Left ventricle myocardium inferior (tissue), 1 donor: ENCODE data around the gene WDR90. TPM values are rescaled to one million over a fixed set of nuclear protein-coding genes. Genes with fewer than 3 reads are reported as not detected.

Source experiments
- DNase-seq: peaks from one replicate; pipeline ENCODE4 v3.0.0-alpha.2; 2020
- H3K27ac ChIP-seq: fragments of 200-600 bp; replicated peaks from 2 replicates; pipeline ENCODE4 v1.8.0; 2021
- H3K27me3 ChIP-seq: fragments of 200-600 bp; 2 replicates; pipeline ENCODE4 v1.8.0; 2021; ENCODE audit warnings: low read depth
- H3K36me3 ChIP-seq: fragments of 200-600 bp; 2 replicates; pipeline ENCODE4 v1.8.0; 2021
- H3K4me1 ChIP-seq: fragments of 200-600 bp; 2 replicates; pipeline ENCODE4 v1.8.0; 2021
- H3K4me3 ChIP-seq: fragments of 200-600 bp; 2 replicates; pipeline ENCODE4 v1.8.0; 2021; ENCODE audit warnings: mild to moderate bottlenecking, moderate library complexity
- H3K9me3 ChIP-seq: fragments of 200-600 bp; replicated peaks from 2 replicates; pipeline ENCODE4 v1.8.0; 2021
- CTCF ChIP-seq: fragments of 200-600 bp; IDR thresholded peaks from 2 replicates; pipeline ENCODE4 v1.8.0; 2021; ENCODE audit warnings: antibody characterized with exemption, mild to moderate bottlenecking, borderline replicate concordance
- intact Hi-C: fragments of 100-400 bp; cut with micrococcal nuclease; formaldehyde crosslinking; loops from one replicate; pipeline ENCODE4 v1.11.0; 2022
- total RNA-seq: library from RNA; stranded (reverse); fragmentation: NEBNext Ultra II Directional; extraction: Animal tissue kit (Norgen Biotek cat#: 25700); gene quantifications from one replicate; pipeline ENCODE4 v1.2.1, GENCODE V29; 2021
- donor health status: DM: no; HTN: yes; CAD: no; lungs with severe emphysema.

Gene WDR90
- total RNA-seq, 1 donor from 2014 or later, result 9.2 TPM

- Histone ChIP-seq H3K27ac (no peak overlapping the region), H3K4me1 (peaks cover 32% of the 10 kb centered on the region), H3K9me3 (no peaks in the 10 kb centered on the region), H3K4me3 (peak overlapping the region; percentile 40), H3K36me3 (no peaks in the 10 kb centered on the region), H3K27me3 (peaks cover 95% of the 10 kb centered on the region)
- intact Hi-C loops, result no loop called here
- DNase-seq, result no peak
- no peak for TF ChIP-seq CTCF
These were observed 46.4 kb downstream of the WDR90 start for GRCh38 chr16:695355-696089.

- no peaks in the 10 kb centered on the region for H3K9me3 ChIP-seq
- peaks cover 29% of the 10 kb centered on the region for H3K4me1 ChIP-seq
- no peak overlapping the region for H3K27ac ChIP-seq
- H3K36me3 ChIP-seq, result no peaks in the 10 kb centered on the region
- H3K4me3 ChIP-seq, result no peak overlapping the region
- DNase-seq, result no peak
- TF ChIP-seq CTCF, result no peak
- peaks cover 100% of the 10 kb centered on the region for H3K27me3 ChIP-seq
- intact Hi-C loops, result no loop called here
These were observed 49.9 kb downstream of the WDR90 start for GRCh38 chr16:698911-699671.

GRCh38 chr16:700684-701584 is 51.8 kb downstream of the WDR90 start:
- Histone ChIP-seq H3K27me3 (peaks cover 99% of the 10 kb centered on the region), H3K4me3 (no peak overlapping the region), H3K4me1 (peaks cover 12% of the 10 kb centered on the region), H3K36me3 (no peaks in the 10 kb centered on the region), H3K9me3 (no peaks in the 10 kb centered on the region), H3K27ac (no peak overlapping the region)
- no peak for TF ChIP-seq CTCF
- DNase-seq, result no peak
- intact Hi-C loops, result no loop called here

GRCh38 chr16:702341-702740 is 53.2 kb downstream of the WDR90 start:
- no peaks in the 10 kb centered on the region for H3K9me3 ChIP-seq
- H3K27me3 ChIP-seq, result peaks cover 99% of the 10 kb centered on the region
- H3K36me3 ChIP-seq, result no peaks in the 10 kb centered on the region
- TF ChIP-seq CTCF, result no peak
- H3K27ac ChIP-seq, result no peak overlapping the region
- no peak overlapping the region for H3K4me3 ChIP-seq
- intact Hi-C loops, result no loop called here
- H3K4me1 ChIP-seq, result peaks cover 15% of the 10 kb centered on the region
- no peak for DNase-seq

- no peak for DNase-seq
- no peak for TF ChIP-seq CTCF
These were observed 54.2 kb downstream of the WDR90 start for GRCh38 chr16:703406-703805.

More at GRCh38 chr16:703406-703805, 54.2 kb downstream of the WDR90 start:
- H3K27me3 ChIP-seq, result peaks cover 98% of the 10 kb centered on the region
- H3K4me3 ChIP-seq, result no peak overlapping the region
- H3K27ac ChIP-seq, result no peak overlapping the region
- intact Hi-C loops, result no loop called here
- H3K9me3 ChIP-seq, result no peaks in the 10 kb centered on the region
- H3K36me3 ChIP-seq, result no peaks in the 10 kb centered on the region
- H3K4me1 ChIP-seq, result peaks cover 15% of the 10 kb centered on the region
